ENCODE measurements around the gene PPP2R2C. TPM values are rescaled to one million over a fixed set of nuclear protein-coding genes. Genes with fewer than 3 reads are reported as not detected.

Gene PPP2R2C
- total and polyA plus RNA-seq, 10 donors = 0.07 to 1.3 (median 0.23) TPM; not detected in 1

DNA sequence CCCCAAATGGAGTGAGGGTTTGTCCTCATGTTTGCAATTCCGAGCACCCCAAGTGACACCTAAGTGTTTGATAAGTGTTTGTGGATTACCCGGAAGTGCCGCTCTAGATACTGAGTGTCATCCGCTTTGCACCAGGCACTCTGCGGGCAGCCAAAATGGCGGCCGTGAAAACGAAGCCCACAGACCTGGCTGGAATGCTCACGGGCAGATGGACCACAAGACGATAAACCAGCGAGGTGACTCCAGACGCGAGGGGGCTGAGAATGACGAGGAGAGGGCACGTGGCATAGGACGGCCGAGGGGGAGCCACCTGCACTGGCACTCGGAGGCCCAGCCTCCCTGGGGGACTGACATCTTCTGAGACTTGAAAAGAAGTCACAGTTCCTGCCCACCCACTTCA, 51.0 kb downstream of the PPP2R2C start:
- intact Hi-C loops (cut with DNase I; ENCODE audit: low total_unique reads) = no loop called here
- Histone ChIP-seq H3K27ac (no peak overlapping the region), H3K4me3 (no peak overlapping the region), H3K36me3 (no peaks in the 10 kb centered on the region), H3K27me3 (replicated peaks in 1 of 7) (peaks cover 0 to 37% (median 0%) of the 10 kb centered on the region in 7 donors), H3K9me3 (no peaks in the 10 kb centered on the region), H3K4me1 (no peaks in the 10 kb centered on the region)
- DNase-seq = no peak
- TF ChIP-seq POLR2AphosphoS5 (IDR thresholded peaks at IDR 0.05) (no peak), CTCF (IDR thresholded peaks at IDR 0.05 in 8 of 11, conservative IDR thresholded peaks at IDR 0.05 in 3 of 11) (no peak), POLR2A (IDR thresholded peaks at IDR 0.05) (no peak)
- 90 to 94% (median 91%) methylated on average over 17 to 18 of the region's 18 CpGs for WGBS, 5 donors

- intact Hi-C loops (cut with DNase I; ENCODE audit: low total_unique reads) = no loop called here
- no peak for DNase-seq
- Histone ChIP-seq H3K4me3 (no peak overlapping the region), H3K27me3 (replicated peaks in 1 of 7) (peaks cover 0 to 38% (median 0%) of the 10 kb centered on the region in 7 donors), H3K9me3 (no peaks in the 10 kb centered on the region), H3K4me1 (no peaks in the 10 kb centered on the region), H3K36me3 (no peaks in the 10 kb centered on the region), H3K27ac (no peak overlapping the region)
- WGBS, 5 donors = 89 to 94% (median 93%) methylated on average over 6 of the region's 6 CpGs
- TF ChIP-seq POLR2AphosphoS5 (IDR thresholded peaks at IDR 0.05) (no peak), POLR2A (IDR thresholded peaks at IDR 0.05) (no peak), CTCF (IDR thresholded peaks at IDR 0.05 in 8 of 11, conservative IDR thresholded peaks at IDR 0.05 in 3 of 11) (no peak)
Measured at GRCh38 chr4:6420972-6421371, 51.4 kb downstream of the PPP2R2C start.

- DNase-seq = no peak
- intact Hi-C loops (cut with DNase I; ENCODE audit: low total_unique reads) = no loop called here
- Histone ChIP-seq H3K9me3 (no peaks in the 10 kb centered on the region), H3K27me3 (replicated peaks in 1 of 7) (peaks cover 0 to 42% (median 0%) of the 10 kb centered on the region in 7 donors), H3K4me3 (no peak overlapping the region), H3K27ac (no peak overlapping the region), H3K4me1 (no peaks in the 10 kb centered on the region), H3K36me3 (no peaks in the 10 kb centered on the region)
- WGBS, 5 donors = 76 to 85% (median 79%) methylated on average over 7 of the region's 7 CpGs
- TF ChIP-seq POLR2AphosphoS5 (IDR thresholded peaks at IDR 0.05) = no peak
- TF ChIP-seq CTCF (IDR thresholded peaks at IDR 0.05 in 8 of 11, conservative IDR thresholded peaks at IDR 0.05 in 3 of 11) = no peak
- TF ChIP-seq POLR2A (IDR thresholded peaks at IDR 0.05) = no peak
Measured at GRCh38 chr4:6420036-6420435, 52.4 kb downstream of the PPP2R2C start.

DNA sequence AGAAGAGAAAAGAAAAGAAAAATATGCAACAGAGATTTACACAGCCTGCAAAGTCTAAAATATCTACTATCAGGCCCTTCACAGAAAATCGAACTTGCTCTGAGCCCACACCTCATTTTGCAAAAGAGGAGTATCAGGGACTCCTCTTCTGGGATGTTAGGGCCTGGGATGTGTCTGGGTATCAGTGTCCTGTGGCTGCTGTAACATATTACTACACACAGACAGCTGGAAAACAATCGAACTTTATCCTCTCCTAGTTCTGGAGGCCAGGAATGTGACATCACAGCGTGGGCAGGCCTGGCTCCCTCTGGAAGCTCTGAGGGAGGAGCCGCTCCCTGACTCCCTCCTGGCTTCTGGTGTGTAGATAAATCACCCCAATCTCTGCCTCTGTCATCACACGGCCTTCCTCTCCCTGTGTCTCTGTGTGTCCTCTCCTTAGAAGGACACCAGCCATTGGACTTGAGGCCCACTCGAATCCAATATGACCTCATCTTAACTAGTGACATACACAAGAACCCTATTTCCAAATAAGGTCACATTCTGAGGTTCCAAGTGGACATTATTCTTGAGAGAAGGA, 52.9 kb downstream of the PPP2R2C start:
- DNase-seq = no peak
- H3K9me3 ChIP-seq = no peaks in the 10 kb centered on the region
- intact Hi-C loops (cut with DNase I; ENCODE audit: low total_unique reads) = no loop called here
- WGBS, 5 donors = 34 to 75% (median 58%) methylated on average over 6 of the region's 6 CpGs
- peaks cover 0 to 42% (median 0%) of the 10 kb centered on the region in 7 donors for H3K27me3 ChIP-seq (replicated peaks in 1 of 7)
- no peaks in the 10 kb centered on the region for H3K4me1 ChIP-seq
- TF ChIP-seq CTCF (IDR thresholded peaks at IDR 0.05 in 8 of 11, conservative IDR thresholded peaks at IDR 0.05 in 3 of 11) (no peak), POLR2A (IDR thresholded peaks at IDR 0.05) (no peak), POLR2AphosphoS5 (IDR thresholded peaks at IDR 0.05) (no peak)
- no peak overlapping the region for H3K27ac ChIP-seq
- no peaks in the 10 kb centered on the region for H3K36me3 ChIP-seq
- H3K4me3 ChIP-seq = no peak overlapping the region
